CD4-positive, alpha-beta T cell treated with Interleukin-10 for 1 hour (primary cell): ENCODE data around the gene ANGPTL5.
"Not testable (repeated sequence)": the region's sequence is repeated elsewhere in the genome, so short reads cannot be mapped to it uniquely, and the experiment has no call there.

ENCODE experiments used
- DNase-seq: peaks from one replicate; pipeline ENCODE4 v3.0.0-alpha.2; 2020

Gene ANGPTL5

DNA sequence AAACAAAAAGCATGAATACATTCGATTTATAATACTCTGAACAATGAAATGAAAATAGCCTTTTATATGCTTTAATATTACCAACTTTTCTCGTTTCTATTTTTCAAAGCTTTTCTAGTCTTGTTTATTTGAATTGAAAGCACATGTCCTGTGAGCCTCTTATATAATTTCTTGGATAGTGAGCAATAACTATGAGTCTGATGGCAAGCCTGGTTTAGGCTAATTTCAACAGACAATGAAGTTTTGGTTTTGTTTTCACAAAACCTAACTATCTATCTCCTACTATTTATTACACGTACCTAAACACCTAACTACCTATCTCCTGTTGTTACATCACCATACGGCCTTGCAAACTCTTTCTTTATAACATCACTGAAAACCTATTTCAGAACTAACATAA lies 30.7 kb downstream of the ANGPTL5 start:
- DNase-seq: no peak

DNA sequence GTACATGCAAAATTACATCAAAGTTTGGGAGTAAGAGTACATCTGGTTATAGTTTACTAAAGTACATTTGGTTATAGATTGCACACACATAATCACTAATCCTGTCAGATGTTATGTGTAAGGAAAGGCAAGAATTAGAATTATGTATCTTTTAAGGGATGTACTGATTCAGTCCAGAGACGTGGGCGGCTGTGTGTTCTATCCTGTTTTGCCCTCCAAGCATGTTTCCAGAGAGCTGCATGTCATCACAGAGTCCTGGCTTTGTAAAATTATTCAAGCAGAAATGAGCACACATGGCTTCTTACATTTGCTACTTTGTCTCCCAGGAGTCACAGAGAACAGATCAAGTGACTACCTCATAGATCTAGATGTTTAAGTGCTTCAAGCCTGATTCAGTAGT lies 34.7 kb downstream of the ANGPTL5 start:
- DNase-seq: no peak

- peak; percentile 4 for DNase-seq
Observed at GRCh38 chr11:101880222-101880621, 36.1 kb downstream of the ANGPTL5 start.

- no peak for DNase-seq
Observed at GRCh38 chr11:101872171-101872882, 44.0 kb downstream of the ANGPTL5 start.

DNA sequence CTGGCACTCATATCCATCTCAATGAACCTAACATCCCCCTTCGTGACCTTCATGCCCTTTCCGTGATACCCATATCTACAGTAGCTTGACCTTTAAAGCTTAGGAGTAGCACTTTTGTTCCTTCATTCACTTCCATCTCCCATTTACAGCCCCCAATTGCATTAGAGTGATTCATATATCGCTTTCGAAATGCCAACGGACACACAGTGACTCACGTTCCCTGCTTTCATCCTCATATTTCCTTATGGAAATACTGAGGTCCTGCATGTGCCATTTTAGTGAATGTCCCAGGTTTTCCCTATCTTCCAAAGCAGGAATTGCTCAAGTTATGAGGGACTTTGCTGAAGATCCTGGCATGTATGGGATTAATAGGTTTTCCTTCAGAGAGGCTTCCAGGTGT lies 45.8 kb downstream of the ANGPTL5 start:
- DNase-seq: no peak

DNA sequence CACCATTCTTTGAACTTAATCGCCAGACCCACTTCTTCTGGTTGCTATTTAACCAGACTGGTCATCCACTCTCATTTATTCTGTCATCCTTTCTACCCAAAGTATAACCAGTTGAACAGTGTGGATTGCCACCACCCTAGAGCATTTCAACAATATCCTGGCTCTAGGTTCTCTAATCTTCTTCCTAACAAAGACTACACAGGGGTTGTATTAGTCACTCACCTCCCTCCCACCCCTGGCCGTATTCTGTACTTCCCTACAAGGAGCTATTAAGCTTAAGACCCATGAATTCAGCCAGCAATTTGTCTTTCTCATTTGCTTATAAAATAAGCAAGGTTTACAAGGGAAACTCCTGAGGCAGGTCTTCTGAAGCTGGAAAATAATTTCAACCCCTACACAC lies 48.4 kb downstream of the ANGPTL5 start:
- DNase-seq: no peak

GRCh38 chr11:101866619-101867491 lies 49.5 kb downstream of the ANGPTL5 start:
- DNase-seq: no peak

DNA sequence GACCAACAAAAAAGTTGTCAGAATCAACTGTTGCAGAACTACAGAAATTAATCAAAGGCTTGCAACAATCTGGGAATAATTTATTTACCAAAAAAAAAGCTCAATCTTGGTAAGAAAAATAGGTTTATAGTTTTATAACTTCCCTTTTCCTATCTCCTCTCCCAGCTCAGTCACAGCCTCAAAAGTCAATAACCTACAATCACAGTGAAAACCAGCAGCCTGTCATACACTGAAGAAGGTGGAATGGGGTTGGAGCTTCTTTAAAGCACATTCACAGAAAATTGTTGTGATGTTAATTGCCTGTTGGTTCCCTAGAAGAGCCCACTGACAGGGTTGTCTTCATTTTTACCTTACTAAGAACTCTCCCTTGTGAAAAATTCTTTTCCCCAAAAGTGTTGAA lies 52.2 kb downstream of the ANGPTL5 start:
- no peak for DNase-seq

GRCh38 chr11:101863361-101863760 lies 53.0 kb downstream of the ANGPTL5 start:
- DNase-seq: no peak

DNA sequence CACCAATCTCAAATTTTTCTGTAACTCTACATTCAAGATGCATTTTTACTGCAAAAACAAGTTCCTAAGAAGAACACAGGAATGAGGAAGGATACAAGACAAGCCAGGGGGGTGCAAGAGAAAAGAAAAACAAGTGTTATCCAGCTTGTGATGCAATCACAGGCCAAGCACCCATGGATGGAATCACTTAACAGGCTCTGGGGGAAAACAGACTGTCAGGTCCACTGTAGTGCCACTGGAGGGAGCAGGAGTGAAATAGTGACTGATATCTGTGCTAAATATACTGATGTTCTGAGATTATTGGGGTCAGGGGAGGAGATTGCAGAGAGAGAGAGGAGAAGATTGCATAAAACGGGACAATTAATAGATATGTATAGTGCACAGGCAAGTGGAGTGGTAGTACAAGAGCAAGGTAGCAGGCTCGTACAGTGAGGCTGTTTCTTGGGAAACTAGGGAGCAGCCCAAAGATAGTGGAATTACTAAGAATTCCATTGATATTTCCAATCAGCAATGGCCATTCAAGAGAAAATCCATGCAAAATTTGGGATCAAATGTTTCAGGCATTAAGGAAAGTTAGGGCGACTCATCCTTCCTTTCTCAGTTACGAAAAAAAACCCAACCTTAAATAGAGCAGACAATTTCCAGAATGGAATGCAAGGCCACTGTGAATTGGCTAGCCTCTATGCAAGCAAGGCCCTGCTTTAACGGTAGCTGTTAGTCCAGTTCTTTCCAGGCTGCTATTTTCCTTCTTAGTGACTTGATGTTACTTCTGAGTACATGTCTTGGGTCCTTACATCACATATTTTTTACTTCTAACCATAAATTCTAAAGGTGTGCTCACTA lies 53.7 kb downstream of the ANGPTL5 start:
- DNase-seq: no peak

DNA sequence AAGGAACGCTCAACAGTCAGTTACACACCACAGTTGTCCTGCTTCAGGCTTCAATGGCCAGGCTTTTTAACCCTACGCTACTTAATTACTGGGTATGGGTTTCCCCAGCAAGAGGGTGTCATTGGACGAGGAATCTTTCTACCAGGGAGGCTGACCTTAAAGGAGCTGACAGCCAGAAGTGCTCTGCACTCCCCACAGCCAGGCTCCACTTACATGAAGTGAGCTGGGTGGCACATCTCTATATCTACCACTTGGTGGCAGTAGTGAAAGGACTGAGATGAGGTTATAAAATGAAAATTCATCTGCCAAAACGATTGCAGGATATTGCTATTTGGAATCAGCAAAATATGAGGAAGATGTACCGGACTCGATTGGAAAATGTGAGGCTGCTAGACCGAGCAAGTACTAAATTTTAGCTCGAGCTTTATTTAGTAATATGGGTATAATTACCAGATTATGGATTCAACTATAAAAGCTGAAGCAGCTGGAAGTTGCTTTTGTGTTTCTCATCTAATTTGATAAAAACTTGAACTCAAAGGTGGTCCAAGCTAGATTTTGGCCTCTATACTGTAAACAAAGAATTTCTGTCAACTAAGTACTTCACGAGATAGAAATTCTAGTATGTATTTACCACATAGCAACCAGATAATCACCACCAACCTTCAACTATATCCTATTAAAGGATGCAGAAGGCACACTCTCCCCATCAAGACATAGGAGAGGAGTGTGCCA lies 55.5 kb downstream of the ANGPTL5 start:
- peak; percentile 49 for DNase-seq

GRCh38 chr11:101852260-101852659 lies 64.1 kb downstream of the ANGPTL5 start:
- not testable (repeated sequence) for DNase-seq

GRCh38 chr11:101848262-101848661 lies 68.1 kb downstream of the ANGPTL5 start:
- no peak for DNase-seq

DNA sequence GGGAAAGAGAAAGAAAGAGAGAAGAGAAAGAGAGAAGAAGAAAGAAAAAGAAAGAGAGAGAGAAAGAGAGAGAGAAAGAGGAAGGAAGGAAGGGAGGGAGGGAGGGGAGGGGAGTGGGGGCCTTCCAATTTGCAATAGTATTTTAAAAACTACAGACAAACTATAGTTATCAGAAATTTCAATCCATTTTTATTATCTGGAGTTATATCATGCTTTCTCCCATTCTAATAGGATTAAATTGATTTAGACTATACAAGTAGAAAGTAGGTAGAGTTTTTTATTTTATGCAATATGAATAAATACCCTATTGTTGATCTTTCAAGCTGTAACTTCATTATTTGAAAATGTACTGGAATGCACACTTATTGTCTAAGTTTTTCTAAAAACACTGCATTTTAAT lies 71.7 kb downstream of the ANGPTL5 start:
- no peak for DNase-seq

- DNase-seq: no peak
Observed at GRCh38 chr11:101840704-101841103, 75.6 kb downstream of the ANGPTL5 start.
